Measurements from ENCODE around the gene PDE3A.

PDE3A gene

DNA sequence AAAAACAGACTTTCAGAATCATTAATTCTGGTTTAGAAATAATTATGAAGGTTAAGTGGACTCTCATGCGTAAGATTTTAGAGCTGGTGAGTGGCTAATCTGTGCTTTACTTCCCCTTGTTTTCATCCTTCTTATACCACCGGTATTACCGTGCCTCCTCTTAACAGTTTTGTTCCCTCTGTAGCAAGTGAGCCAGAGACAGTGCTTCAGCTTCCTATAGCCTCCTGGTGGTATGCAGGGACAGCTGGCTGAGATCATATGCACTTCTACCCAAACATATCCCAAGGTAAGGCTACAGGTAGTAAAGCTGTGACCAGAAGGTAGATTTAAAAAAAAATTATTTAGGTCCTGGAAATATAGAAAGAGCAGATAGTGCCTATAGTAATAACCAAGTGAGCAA is 55.2 kb downstream of the PDE3A start:
- no peak for DNase-seq (ENCODE audit: insufficient read length, low spot score)

DNA sequence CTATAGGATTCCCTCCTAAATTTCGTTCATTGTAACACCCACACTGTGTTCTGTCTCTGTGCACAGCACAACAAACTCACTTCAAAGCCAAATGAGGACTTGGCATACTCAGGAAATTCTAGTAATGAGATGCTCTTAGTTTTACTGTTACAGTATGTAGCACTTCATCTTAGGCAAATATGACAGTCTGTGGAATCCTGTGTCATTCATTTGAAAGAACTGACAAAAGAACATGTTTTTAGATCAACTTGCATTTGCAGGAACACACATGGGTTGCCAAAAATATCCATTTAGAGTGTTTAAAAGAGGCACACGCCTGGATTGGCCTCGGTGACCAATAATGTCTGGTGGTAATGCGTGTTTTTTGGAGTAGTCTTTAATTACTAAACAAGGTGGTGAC is 56.5 kb downstream of the PDE3A start:
- DNase-seq (ENCODE audit: insufficient read length, low spot score) (no peak), FAIRE-seq (no peak)
- no peak for TF ChIP-seq POLR2A (IDR thresholded peaks at IDR 0.05; ENCODE audit: low read depth, low read length)

More for the DNA sequence above, 55.2 kb downstream of the PDE3A start:
- FAIRE-seq: no peak
- no peak for TF ChIP-seq POLR2A (IDR thresholded peaks at IDR 0.05; ENCODE audit: low read depth, low read length)

DNA sequence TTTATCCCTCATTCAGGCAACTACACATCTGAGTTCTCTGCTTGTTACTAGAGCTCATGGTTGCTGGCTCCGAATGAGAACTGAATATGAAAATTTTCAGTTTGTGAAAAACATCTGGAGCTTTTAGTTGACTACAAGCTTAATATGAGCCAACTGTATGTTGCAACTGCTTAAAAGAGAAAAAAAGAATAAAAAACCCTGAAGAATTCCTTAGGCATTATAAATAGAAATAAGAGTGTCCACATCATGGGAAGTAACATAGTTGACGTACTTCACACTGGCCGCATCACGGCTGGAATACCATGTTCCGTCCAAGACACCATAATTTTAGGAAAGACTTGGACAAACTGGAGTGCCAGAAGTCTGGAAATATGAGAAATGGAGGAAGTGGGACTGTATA is 57.9 kb downstream of the PDE3A start:
- no peak for TF ChIP-seq POLR2A (IDR thresholded peaks at IDR 0.05; ENCODE audit: low read depth, low read length)
- FAIRE-seq (no peak), DNase-seq (ENCODE audit: insufficient read length, low spot score) (no peak)

DNA sequence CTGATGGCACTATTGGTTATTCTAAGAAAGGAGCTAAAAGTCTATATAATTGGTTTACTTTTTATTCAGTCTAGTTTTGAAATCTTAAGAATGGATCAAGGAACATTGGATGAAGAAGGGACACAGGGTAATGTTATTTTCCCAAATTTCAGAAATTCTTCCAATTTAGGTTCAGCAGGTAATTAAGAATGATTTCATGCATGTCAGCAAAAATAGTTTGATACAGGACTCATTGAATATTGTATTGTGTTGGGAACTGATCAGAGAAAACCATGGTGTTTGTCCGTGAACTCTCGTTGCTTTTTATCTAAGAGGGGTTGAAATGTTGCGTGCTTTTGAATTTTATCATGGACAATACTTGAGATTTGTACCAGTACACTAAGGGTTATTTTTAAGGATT is 58.6 kb downstream of the PDE3A start:
- FAIRE-seq (no peak), DNase-seq (ENCODE audit: insufficient read length, low spot score) (no peak)
- TF ChIP-seq POLR2A (IDR thresholded peaks at IDR 0.05; ENCODE audit: low read depth, low read length): no peak

DNA sequence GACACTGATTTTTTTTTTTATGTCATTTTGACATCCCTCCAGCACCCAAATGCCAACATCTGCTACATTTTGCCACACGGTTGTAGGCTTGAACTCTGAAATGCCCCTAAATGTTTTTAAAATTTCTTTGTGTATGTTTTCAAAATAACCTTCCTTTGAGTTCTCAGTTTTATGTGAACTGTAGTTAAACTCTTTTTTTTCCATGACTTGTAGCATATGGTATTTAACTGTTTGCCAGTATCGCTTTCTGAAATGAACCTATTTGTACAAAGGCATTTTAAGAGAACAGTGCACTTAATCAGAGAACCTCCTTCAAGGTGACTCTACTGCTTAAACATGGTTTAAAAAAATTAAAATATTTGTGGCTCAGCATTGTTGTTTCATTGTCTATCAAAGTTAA is 61.5 kb downstream of the PDE3A start:
- no peak for DNase-seq (ENCODE audit: insufficient read length, low spot score)
- no peak for TF ChIP-seq POLR2A (IDR thresholded peaks at IDR 0.05; ENCODE audit: low read depth, low read length)
- no peak for FAIRE-seq

DNA sequence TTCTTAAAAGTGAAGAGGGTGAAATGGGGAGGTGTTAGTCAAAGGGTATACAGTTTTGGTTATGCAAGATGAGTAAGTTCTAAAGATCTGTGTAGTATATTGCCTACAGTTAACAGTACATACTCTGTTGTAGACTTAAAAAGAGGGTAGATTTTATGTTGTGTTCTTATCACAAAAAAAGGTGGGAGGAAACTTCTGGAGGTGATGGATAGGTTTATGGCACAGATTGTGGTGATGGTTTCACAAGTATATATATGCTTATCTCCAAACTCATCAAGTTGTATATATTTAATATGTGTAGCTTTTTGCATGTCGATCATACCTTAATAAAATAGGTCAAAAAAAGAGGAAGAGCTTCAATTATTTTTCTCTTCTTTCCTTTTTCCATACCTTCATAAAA is 64.0 kb downstream of the PDE3A start:
- no peak for TF ChIP-seq POLR2A (IDR thresholded peaks at IDR 0.05; ENCODE audit: low read depth, low read length)
- FAIRE-seq (no peak), DNase-seq (ENCODE audit: insufficient read length, low spot score) (no peak)

DNA sequence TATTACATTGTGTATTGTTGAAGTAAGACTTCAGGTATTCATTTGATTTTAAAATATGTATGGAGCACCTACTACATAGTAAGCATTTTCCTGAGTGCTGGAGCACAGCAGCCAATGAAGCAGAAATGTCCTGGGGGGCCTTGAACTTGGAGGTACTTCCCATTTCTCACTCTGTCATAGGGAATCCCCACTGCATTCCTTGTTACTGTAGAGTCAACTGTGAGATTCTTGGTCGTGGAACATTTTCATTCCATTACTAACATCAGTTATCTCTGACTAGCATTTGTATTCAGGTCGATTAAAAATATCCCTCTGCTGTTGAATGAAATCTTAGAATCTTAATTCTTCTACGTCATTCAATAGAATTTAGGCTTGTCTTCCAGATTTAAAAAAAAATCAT is 66.7 kb downstream of the PDE3A start:
- DNase-seq (ENCODE audit: insufficient read length, low spot score) (no peak), FAIRE-seq (no peak)
- TF ChIP-seq POLR2A (IDR thresholded peaks at IDR 0.05; ENCODE audit: low read depth, low read length): no peak

DNA sequence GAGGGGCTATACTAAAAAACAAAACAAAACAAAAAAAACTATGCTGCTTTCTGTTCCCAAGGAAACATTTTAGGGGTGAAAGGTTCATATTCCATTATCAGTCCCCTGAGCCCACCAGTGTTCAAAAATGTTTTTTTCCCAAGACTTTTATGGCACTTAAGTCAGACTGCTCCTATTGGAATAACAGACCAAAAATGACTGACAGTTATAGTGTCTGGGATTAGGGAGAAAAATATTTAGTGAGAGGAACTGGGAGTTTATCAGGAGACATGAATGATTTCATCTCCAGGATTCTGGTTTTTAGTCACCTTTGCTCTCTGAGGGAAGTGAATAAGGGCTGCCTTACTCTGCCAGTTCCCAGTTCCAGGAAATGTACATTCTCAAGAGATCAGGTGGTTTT is 68.0 kb downstream of the PDE3A start:
- FAIRE-seq: no peak
- no peak for TF ChIP-seq POLR2A (IDR thresholded peaks at IDR 0.05; ENCODE audit: low read depth, low read length)
- no peak for DNase-seq (ENCODE audit: insufficient read length, low spot score)

DNA sequence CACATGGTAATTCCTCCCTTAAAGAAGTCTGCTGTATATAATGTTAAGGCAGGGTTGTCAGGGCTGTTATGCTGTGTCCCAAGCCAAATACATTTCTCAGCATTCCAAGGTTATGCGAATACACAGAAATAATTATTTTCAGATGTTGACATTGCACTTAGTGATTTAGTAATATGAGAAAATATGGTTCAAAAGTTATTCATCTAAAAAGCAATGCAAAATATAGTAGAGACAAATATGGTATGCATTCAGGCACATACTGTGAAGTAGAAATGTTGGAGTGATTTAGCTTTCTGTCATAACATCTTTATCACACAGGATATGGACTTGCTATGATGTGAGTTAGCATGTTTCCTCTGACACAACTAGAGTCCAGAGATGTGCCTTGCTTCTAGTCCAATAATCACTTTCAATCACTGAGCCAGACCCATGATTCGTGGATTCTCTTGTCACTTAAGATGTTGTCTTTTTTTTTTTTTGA is 70.0 kb downstream of the PDE3A start:
- no peak for FAIRE-seq
- DNase-seq (ENCODE audit: insufficient read length, low spot score): no peak
- TF ChIP-seq POLR2A (IDR thresholded peaks at IDR 0.05; ENCODE audit: low read depth, low read length): no peak

DNA sequence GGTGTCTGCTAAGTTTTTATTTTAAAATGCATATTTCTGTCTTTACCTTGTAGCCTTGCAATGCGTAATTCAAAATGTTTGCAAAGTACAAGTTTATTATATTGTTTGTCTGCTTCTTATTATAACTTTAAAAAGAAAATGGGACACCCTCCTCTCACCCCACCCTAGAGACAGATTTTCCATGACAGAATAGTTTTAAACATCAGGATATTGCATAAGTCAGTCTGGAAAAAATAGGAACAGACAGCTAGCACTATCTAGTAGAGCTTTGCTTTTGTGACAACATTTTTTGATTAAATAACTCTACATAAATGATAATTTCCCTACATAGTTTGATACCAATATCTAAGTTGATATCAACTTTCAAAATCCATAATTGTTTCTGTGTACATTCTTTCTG is 71.3 kb downstream of the PDE3A start:
- no peak for TF ChIP-seq POLR2A (IDR thresholded peaks at IDR 0.05; ENCODE audit: low read depth, low read length)
- no peak for FAIRE-seq
- no peak for DNase-seq (ENCODE audit: insufficient read length, low spot score)

DNA sequence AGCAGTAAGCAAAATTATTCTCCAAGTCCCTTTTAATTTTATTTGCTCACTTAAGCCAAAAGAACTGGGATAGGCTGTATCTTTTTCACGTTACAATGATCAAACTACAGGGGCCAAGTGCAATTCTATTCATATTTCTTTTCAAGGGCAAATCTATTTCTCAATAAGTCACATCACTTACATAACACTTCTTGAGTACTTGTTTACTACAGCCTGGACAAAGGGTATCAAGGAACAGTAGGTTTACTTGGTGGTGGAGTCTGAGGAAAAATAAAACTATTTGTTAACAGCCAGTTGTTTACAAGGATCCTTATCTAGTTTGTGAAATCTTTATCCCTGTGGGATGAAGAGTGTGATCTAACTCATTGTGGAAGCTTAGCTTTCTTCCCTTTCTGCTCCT is 72.1 kb downstream of the PDE3A start:
- FAIRE-seq (no peak), DNase-seq (ENCODE audit: insufficient read length, low spot score) (no peak)
- TF ChIP-seq POLR2A (IDR thresholded peaks at IDR 0.05; ENCODE audit: low read depth, low read length): no peak

DNA sequence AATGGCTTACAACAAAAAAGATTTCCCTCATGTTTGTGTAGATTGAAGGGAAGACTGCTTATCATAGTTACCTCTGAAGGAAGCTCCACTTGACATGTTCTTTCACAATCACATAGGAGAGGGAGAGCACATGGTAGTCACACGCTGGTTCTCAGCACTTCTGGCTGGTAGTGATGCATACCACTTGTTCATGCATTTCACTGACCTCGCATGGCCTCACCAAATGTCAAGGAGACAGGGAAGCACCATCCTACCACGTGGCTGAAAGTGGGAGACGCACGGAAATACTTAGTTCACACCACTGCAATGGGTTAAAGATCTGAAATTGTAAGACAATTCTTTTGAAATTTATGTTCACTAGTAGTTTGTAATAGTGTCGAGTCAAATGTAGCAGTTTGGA is 74.0 kb downstream of the PDE3A start:
- no peak for TF ChIP-seq POLR2A (IDR thresholded peaks at IDR 0.05; ENCODE audit: low read depth, low read length)
- no peak for DNase-seq (ENCODE audit: insufficient read length, low spot score)
- FAIRE-seq: no peak

DNA sequence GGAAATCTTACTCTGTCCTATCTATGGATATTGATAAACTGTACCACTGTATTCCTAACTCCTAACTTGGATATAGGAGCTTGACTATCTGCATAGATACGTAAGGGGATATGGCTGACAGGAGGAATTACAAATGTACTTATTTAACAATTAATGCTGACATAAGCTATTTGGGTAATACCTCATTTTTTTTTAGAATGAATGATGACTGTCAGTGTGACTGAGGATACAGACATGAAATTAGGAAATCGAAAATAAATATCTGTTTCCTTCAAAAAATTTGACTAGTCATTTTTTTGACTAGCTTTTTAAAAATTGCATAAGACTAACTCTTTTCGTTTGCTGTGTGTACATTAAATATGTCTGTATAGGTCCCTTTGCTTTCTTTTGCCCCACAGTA is 74.9 kb downstream of the PDE3A start:
- FAIRE-seq (no peak), DNase-seq (ENCODE audit: insufficient read length, low spot score) (no peak)
- TF ChIP-seq POLR2A (IDR thresholded peaks at IDR 0.05; ENCODE audit: low read depth, low read length): no peak

DNA sequence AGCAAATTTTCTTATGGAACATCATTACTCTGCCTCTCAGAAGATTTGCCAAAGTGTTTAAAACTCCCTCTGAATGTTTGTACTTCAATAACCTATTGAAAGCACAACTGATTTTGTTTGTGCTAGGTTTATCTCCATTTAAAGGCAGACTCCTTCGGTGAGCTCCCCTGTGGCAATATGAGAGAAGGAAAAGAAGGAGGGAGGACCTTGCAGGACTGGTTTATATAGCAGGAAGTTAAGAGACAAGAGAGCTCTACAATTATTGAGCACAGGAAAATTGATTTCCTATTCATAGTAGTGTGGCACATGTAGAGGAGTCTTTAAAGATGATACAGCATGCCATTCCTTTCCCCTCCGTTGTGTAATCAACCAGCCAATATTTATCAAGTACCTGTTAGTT is 75.5 kb downstream of the PDE3A start:
- FAIRE-seq (no peak), DNase-seq (ENCODE audit: insufficient read length, low spot score) (no peak)
- TF ChIP-seq POLR2A (IDR thresholded peaks at IDR 0.05; ENCODE audit: low read depth, low read length): no peak

DNA sequence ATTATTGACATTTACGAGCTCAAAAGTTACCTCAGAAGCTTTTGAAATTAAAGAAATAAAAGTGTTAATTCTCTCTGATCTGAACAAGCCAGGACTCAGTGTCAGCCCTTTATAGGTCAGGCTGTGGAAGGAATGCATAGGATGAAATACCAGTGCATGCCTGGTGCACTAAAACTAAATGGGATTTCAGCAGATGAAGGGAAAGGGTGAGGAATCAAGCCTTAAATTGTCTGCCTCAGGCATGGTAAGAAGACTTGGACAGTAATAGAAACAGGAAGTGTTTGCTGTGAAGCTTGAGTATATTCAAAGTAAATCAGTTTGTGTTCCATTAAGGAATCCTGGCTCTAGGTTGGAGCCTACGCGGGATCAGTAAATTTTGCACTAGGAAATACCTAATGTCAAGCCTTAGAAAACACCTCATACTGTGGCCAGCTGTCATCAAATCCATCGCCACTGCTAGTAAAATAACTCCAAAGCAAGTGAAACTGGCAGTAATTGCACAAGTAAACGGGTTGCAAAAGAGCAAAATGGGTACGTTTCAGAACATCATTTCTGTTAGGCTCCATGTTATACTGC is 76.3 kb downstream of the PDE3A start:
- TF ChIP-seq POLR2A (IDR thresholded peaks at IDR 0.05; ENCODE audit: low read depth, low read length): no peak
- FAIRE-seq: no peak

DNA sequence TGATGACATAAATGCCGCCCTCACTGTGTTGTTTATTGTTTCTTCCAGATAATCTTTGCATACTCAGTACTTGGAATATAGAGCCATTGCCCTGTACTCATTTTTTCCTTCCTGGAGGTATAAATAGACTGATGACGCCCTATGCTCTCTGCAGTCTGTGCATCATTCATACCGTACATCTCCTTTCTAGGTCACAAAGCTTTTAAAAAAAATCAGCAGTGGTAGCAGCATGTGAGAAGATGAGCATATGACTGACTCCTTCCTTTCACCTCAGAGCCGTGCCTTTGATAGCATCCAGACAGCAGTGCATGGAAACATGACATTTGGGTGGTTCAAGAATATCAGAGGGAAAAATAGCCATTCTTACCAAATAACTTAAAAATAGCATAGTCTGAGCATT is 77.3 kb downstream of the PDE3A start:
- no peak for TF ChIP-seq POLR2A (IDR thresholded peaks at IDR 0.05; ENCODE audit: low read depth, low read length)
- DNase-seq (ENCODE audit: insufficient read length, low spot score) (no peak), FAIRE-seq (no peak)

More for the DNA sequence above, 76.3 kb downstream of the PDE3A start:
- no peak for DNase-seq (ENCODE audit: insufficient read length, low spot score)

All from H54 (cell line).